Hematopoietic multipotent progenitor cell (in vitro differentiated cells): ENCODE results near the gene OR5AN1. TPM values are rescaled to one million over a fixed set of nuclear protein-coding genes. Genes with fewer than 3 reads are reported as not detected.
"Not testable (repeated sequence)": the region's sequence is repeated elsewhere in the genome, so short reads cannot be mapped to it uniquely, and the experiment has no call there.

Source experiments
- DNase-seq, 3 donors: peaks; one replicate each; pipeline ENCODE4 v3.0.0-alpha.2; 2011 to 2015; ENCODE audit warnings: low read depth in 2 of 3, low spot score in 2 of 3
- total RNA-seq: library from RNA; depleted of rRNA; stranded (reverse); fragments of >200 nt; gene quantifications from one replicate; pipeline ENCODE4 v1.2.3, GENCODE V29; 2012

Gene OR5AN1
- total RNA-seq, result not detected

GRCh38 chr11:59358595-59358994 lies at the start of gene OR5AN1:
Gene OR5AN1, plus strand, starts transcription at chr11:59358895. Its CDS starts 5,564 bp downstream, at chr11:59364459.
- no peak for DNase-seq

- no peak for DNase-seq
These were observed 23.7 kb upstream of the OR5AN1 start for GRCh38 chr11:59335001-59335400.

- DNase-seq, result no peak
These were observed 22.5 kb upstream of the OR5AN1 start for GRCh38 chr11:59336176-59336575.

- no peak for DNase-seq
These were observed 21.8 kb upstream of the OR5AN1 start for GRCh38 chr11:59336931-59337330.

GRCh38 chr11:59349657-59350056 lies 9.0 kb upstream of the OR5AN1 start:
- DNase-seq, result not testable (repeated sequence)

GRCh38 chr11:59355226-59355625 lies 3.5 kb upstream of the OR5AN1 start:
- no peak for DNase-seq

- DNase-seq, result no peak
These were observed 2.1 kb upstream of the OR5AN1 start for GRCh38 chr11:59356561-59356960.

- DNase-seq, result no peak
These were observed 675 bp upstream of the OR5AN1 start for GRCh38 chr11:59358020-59358419.

- DNase-seq, result no peak
These were observed 6.7 kb downstream of the OR5AN1 start for GRCh38 chr11:59365232-59366018.

GRCh38 chr11:59368238-59369022 lies 9.7 kb downstream of the OR5AN1 start:
- DNase-seq, result peak in 2 of 3 donors; percentile 33 to 77

GRCh38 chr11:59372324-59372723 lies 13.6 kb downstream of the OR5AN1 start:
- not testable (repeated sequence) for DNase-seq

- no peak for DNase-seq
These were observed 21.8 kb downstream of the OR5AN1 start for GRCh38 chr11:59380263-59381059.

- DNase-seq, result no peak
These were observed 35.5 kb downstream of the OR5AN1 start for GRCh38 chr11:59394186-59394585.

- DNase-seq, result no peak
These were observed 42.0 kb downstream of the OR5AN1 start for GRCh38 chr11:59400461-59401261.

- no peak for DNase-seq
These were observed 42.5 kb downstream of the OR5AN1 start for GRCh38 chr11:59401262-59401552.

GRCh38 chr11:59403546-59403945 lies 44.9 kb downstream of the OR5AN1 start:
- DNase-seq, result no peak

GRCh38 chr11:59413646-59414045 lies 55.0 kb downstream of the OR5AN1 start:
- DNase-seq, result peak in 2 of 3 donors; percentile 51 to 89

- DNase-seq, result peak in 1 of 3 donors; percentile 34
These were observed 56.4 kb downstream of the OR5AN1 start for GRCh38 chr11:59415111-59415510.

- DNase-seq, result no peak
These were observed 57.9 kb downstream of the OR5AN1 start for GRCh38 chr11:59416613-59417012.

GRCh38 chr11:59417023-59417422 lies 58.3 kb downstream of the OR5AN1 start:
- no peak for DNase-seq
